H1 (cell line): ENCODE data around the gene CLCC1. TPM values are rescaled to one million over a fixed set of nuclear protein-coding genes. Genes with fewer than 3 reads are reported as not detected.

ENCODE experiments used
- CTCF ChIP-seq, 3 experiments: IDR thresholded peaks; 1 replicate in 2 of 3; 2 replicates in 1 of 3; pipeline versions ENCODE4 v1.5.1 to v1.6.1; 2011; ENCODE audit warnings: low read length in 3 of 3, mild to moderate bottlenecking in 3 of 3, inconsistent platforms in 2 of 3, low read depth in 1 of 3, moderate library complexity in 1 of 3; ENCODE audit not compliant: insufficient read depth in 1 of 3; ENCODE audit errors: control extremely low read depth in 1 of 3
- polyA plus RNA-seq, 7 experiments: library from polyadenylated mRNA; depleted of rRNA in 3 of 7; stranded (reverse) in 5 of 7; unstranded in 2 of 7; fragments of >200 nt in 5 of 7; fragments of 200-250 nt in 2 of 7; gene quantifications; 1 replicate in 5 of 7; 2 replicates in 1 of 7; 4 replicates in 1 of 7; pipeline versions ENCODE4 v1.2.1 to v1.2.3, GENCODE V29; 2011 to 2013; ENCODE audit warnings: missing spikeins in 2 of 7, mixed read lengths in 2 of 7
- total RNA-seq: library from RNA; stranded (reverse); fragmentation: NEBNext Ultra II Directional; extraction: Animal tissue kit (Norgen Biotek cat#: 25700); gene quantifications from 2 replicates; pipeline ENCODE4 v1.2.1, GENCODE V29; 2021

The CLCC1 gene
- total and polyA plus RNA-seq, 2 of the 8 experiments (the other 6 are each of a cell fraction or from before 2014, with no cell fraction given), result 8.1 to 23.8 TPM

- TF ChIP-seq CTCF (IDR thresholded peaks at IDR 0.05; ENCODE audit: control extremely low read depth in 1 of 3, insufficient read depth in 1 of 3, low read depth in 1 of 3, low read length in 3 of 3), result no peak
Measured at GRCh38 chr1:108963052-108963686, at the start of gene CLCC1 (continued).
